Endothelial cell of umbilical vein (primary cell): ENCODE data around the gene ENDOD1.

ENCODE experiments used
- POLR2A ChIP-seq: IDR thresholded peaks from 2 replicates; pipeline ENCODE4 v1.6.1; 2012; ENCODE audit warnings: low read depth, mild to moderate bottlenecking, control low read depth, low read length
- POLR2AphosphoS5 ChIP-seq: IDR thresholded peaks from 2 replicates; pipeline ENCODE4 v1.6.1; 2012; ENCODE audit warnings: low read depth, mild to moderate bottlenecking, control low read depth, low read length, moderate library complexity; ENCODE audit not compliant: insufficient read depth
- TF ChIP-seq, protein P1 (sequence below), 2 donors: IDR thresholded peaks; 1 replicate in 1 of 2; 2 replicates in 1 of 2; pipeline ENCODE4 v1.5.1; 2011; ENCODE audit warnings: low read length in 2 of 2, mild to moderate bottlenecking in 2 of 2, moderate library complexity in 2 of 2, control low read depth in 1 of 2, inconsistent platforms in 1 of 2, low read depth in 1 of 2; ENCODE audit not compliant: insufficient read depth in 1 of 2; ENCODE audit errors: extremely low read depth in 1 of 2

DNA sequence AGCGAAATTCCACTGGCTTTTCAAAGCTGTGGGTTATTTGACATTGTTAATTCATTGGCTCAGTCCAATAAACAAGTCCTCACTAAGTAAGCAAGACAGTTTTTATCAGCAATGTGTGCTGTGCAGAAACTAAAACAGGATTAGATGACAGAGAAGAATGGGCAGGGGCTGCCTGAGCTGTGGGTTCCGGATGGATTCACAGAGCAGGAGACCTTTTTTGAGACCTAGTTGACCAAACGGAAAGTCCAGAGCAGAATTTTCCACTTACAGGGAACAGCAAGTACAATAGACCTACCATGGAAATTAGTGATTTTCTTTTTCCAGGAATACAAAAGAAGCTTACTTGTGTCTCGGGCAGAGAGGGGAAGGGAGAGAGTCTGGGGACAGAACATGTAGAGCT lies 45.6 kb upstream of the ENDOD1 start:
- TF ChIP-seq, protein P1, sequence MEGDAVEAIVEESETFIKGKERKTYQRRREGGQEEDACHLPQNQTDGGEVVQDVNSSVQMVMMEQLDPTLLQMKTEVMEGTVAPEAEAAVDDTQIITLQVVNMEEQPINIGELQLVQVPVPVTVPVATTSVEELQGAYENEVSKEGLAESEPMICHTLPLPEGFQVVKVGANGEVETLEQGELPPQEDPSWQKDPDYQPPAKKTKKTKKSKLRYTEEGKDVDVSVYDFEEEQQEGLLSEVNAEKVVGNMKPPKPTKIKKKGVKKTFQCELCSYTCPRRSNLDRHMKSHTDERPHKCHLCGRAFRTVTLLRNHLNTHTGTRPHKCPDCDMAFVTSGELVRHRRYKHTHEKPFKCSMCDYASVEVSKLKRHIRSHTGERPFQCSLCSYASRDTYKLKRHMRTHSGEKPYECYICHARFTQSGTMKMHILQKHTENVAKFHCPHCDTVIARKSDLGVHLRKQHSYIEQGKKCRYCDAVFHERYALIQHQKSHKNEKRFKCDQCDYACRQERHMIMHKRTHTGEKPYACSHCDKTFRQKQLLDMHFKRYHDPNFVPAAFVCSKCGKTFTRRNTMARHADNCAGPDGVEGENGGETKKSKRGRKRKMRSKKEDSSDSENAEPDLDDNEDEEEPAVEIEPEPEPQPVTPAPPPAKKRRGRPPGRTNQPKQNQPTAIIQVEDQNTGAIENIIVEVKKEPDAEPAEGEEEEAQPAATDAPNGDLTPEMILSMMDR (IDR thresholded peaks at IDR 0.05; ENCODE audit: extremely low read depth in 1 of 2, insufficient read depth in 1 of 2, low read depth in 1 of 2, low read length in 2 of 2), result no peak
- no peak for TF ChIP-seq POLR2A
- TF ChIP-seq POLR2AphosphoS5, result no peak
